HL-60 (cell line): ENCODE data around the gene RBM18.

Experiments
- CTCF ChIP-seq: IDR thresholded peaks from one replicate; pipeline ENCODE4 v1.5.1; 2011; ENCODE audit warnings: low read length, control low read depth, inconsistent platforms; ENCODE audit not compliant: insufficient read depth
- POLR2AphosphoS5 ChIP-seq: IDR thresholded peaks from 2 replicates; pipeline ENCODE4 v1.6.1; 2012; ENCODE audit warnings: low read depth
- TF ChIP-seq, protein P1 (sequence below): IDR thresholded peaks from 2 replicates; pipeline ENCODE4 v1.6.1; 2012; ENCODE audit warnings: low read depth; ENCODE audit not compliant: insufficient replicate concordance

- TF ChIP-seq CTCF: no peak
- no peak for TF ChIP-seq POLR2AphosphoS5
- TF ChIP-seq, protein P1, sequence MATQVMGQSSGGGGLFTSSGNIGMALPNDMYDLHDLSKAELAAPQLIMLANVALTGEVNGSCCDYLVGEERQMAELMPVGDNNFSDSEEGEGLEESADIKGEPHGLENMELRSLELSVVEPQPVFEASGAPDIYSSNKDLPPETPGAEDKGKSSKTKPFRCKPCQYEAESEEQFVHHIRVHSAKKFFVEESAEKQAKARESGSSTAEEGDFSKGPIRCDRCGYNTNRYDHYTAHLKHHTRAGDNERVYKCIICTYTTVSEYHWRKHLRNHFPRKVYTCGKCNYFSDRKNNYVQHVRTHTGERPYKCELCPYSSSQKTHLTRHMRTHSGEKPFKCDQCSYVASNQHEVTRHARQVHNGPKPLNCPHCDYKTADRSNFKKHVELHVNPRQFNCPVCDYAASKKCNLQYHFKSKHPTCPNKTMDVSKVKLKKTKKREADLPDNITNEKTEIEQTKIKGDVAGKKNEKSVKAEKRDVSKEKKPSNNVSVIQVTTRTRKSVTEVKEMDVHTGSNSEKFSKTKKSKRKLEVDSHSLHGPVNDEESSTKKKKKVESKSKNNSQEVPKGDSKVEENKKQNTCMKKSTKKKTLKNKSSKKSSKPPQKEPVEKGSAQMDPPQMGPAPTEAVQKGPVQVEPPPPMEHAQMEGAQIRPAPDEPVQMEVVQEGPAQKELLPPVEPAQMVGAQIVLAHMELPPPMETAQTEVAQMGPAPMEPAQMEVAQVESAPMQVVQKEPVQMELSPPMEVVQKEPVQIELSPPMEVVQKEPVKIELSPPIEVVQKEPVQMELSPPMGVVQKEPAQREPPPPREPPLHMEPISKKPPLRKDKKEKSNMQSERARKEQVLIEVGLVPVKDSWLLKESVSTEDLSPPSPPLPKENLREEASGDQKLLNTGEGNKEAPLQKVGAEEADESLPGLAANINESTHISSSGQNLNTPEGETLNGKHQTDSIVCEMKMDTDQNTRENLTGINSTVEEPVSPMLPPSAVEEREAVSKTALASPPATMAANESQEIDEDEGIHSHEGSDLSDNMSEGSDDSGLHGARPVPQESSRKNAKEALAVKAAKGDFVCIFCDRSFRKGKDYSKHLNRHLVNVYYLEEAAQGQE: no peak
Observed at GRCh38 chr9:122209451-122209850, 55.2 kb downstream of the RBM18 start.
